Liver (tissue), 9 donors: ENCODE results near the gene BIRC5. TPM values are rescaled to one million over a fixed set of nuclear protein-coding genes. Genes with fewer than 3 reads are reported as not detected.

Source experiments
- DNase-seq: peaks from one replicate; pipeline ENCODE4 v3.0.0-alpha.2; 2017; ENCODE audit warnings: low spot score
- H3K27ac ChIP-seq, 2 donors: one replicate each; pipeline ENCODE4 v1.7.0; 2013; ENCODE audit warnings: inconsistent platforms in 2 of 2, low read length in 2 of 2, control low read depth in 1 of 2, low read depth in 1 of 2, mild to moderate bottlenecking in 1 of 2
- H3K27me3 ChIP-seq, 4 donors: one replicate each; pipeline versions ENCODE4 v1.6.1 to v1.7.0; 2013; ENCODE audit warnings: low read length in 3 of 4, inconsistent platforms in 1 of 4, mild to moderate bottlenecking in 1 of 4, moderate library complexity in 1 of 4; ENCODE audit not compliant: control insufficient read depth in 4 of 4, insufficient read depth in 4 of 4
- H3K36me3 ChIP-seq, 4 donors: one replicate each; pipeline versions ENCODE4 v1.6.1 to v1.7.0; 2013; ENCODE audit warnings: low read length in 3 of 4, mild to moderate bottlenecking in 3 of 4, low read depth in 1 of 4, moderate library complexity in 1 of 4; ENCODE audit not compliant: control insufficient read depth in 4 of 4, insufficient read depth in 3 of 4
- H3K4me1 ChIP-seq, 4 donors: one replicate each; pipeline versions ENCODE4 v1.6.1 to v1.7.0; 2013; ENCODE audit warnings: low read length in 3 of 4, mild to moderate bottlenecking in 3 of 4, moderate library complexity in 1 of 4; ENCODE audit not compliant: control insufficient read depth in 4 of 4, insufficient read depth in 4 of 4
- H3K4me3 ChIP-seq, 3 donors: one replicate each; pipeline versions ENCODE4 v1.6.1 to v1.7.0; 2013; ENCODE audit warnings: low read length in 3 of 3, control low read depth in 1 of 3, low read depth in 1 of 3, mild to moderate bottlenecking in 1 of 3
- H3K9ac ChIP-seq, 2 donors: one replicate each; pipeline ENCODE4 v1.7.0; 2013; ENCODE audit warnings: low read length in 2 of 2, mild to moderate bottlenecking in 2 of 2, moderate library complexity in 2 of 2, control low read depth in 1 of 2, low read depth in 1 of 2
- H3K9me3 ChIP-seq, 4 donors: one replicate each; pipeline versions ENCODE4 v1.6.1 to v1.7.0; 2013; ENCODE audit warnings: low read length in 3 of 4; ENCODE audit not compliant: control insufficient read depth in 4 of 4
- EGR1 ChIP-seq, 2 donors: IDR thresholded peaks; 2 replicates each; pipeline ENCODE4 v1.6.1; 2016 to 2018; ENCODE audit warnings: antibody characterized with exemption in 2 of 2, low read depth in 2 of 2
- FOXA1 ChIP-seq: IDR thresholded peaks from 2 replicates; pipeline ENCODE4 v1.6.1; 2016; ENCODE audit warnings: antibody characterized with exemption
- FOXA2 ChIP-seq: IDR thresholded peaks from 2 replicates; pipeline ENCODE4 v1.6.1; 2016; ENCODE audit warnings: antibody characterized with exemption
- GABPA ChIP-seq, 2 donors: IDR thresholded peaks in 1 of 2; conservative IDR thresholded peaks in 1 of 2; 2 replicates each; pipeline ENCODE4 v1.6.1; 2016; ENCODE audit warnings: antibody characterized with exemption in 2 of 2, mild to moderate bottlenecking in 1 of 2, moderate library complexity in 1 of 2
- HNF4A ChIP-seq, 2 donors: conservative IDR thresholded peaks; 2 replicates each; pipeline ENCODE4 v1.6.1; 2016; ENCODE audit warnings: antibody characterized with exemption in 2 of 2, mild to moderate bottlenecking in 2 of 2
- HNF4G ChIP-seq: IDR thresholded peaks from 2 replicates; pipeline ENCODE4 v1.6.1; 2016; ENCODE audit warnings: antibody characterized with exemption
- JUND ChIP-seq, 2 donors: IDR thresholded peaks; 2 replicates each; pipeline ENCODE4 v1.6.1; 2016; ENCODE audit warnings: antibody characterized with exemption in 2 of 2
- MAX ChIP-seq: IDR thresholded peaks from 2 replicates; pipeline ENCODE4 v1.6.1; 2016; ENCODE audit warnings: antibody characterized with exemption
- NR2F2 ChIP-seq: IDR thresholded peaks from 2 replicates; pipeline ENCODE4 v1.6.1; 2016; ENCODE audit warnings: antibody characterized with exemption
- RAD21 ChIP-seq, 2 donors: IDR thresholded peaks; 2 replicates each; pipeline ENCODE4 v1.6.1; 2016; ENCODE audit warnings: antibody characterized with exemption in 2 of 2, mild to moderate bottlenecking in 2 of 2
- RXRA ChIP-seq, 2 donors: IDR thresholded peaks; 2 replicates each; pipeline ENCODE4 v1.6.1; 2017 to 2018; ENCODE audit warnings: antibody characterized with exemption in 2 of 2, mild to moderate bottlenecking in 1 of 2
- SP1 ChIP-seq: IDR thresholded peaks from 2 replicates; pipeline ENCODE4 v1.6.1; 2018; ENCODE audit warnings: antibody characterized with exemption, mild to moderate bottlenecking
- TAF1 ChIP-seq: conservative IDR thresholded peaks from 2 replicates; pipeline ENCODE4 v1.6.1; 2016; ENCODE audit warnings: antibody characterized with exemption, mild to moderate bottlenecking
- YY1 ChIP-seq: IDR thresholded peaks from 2 replicates; pipeline ENCODE4 v1.6.1; 2016; ENCODE audit warnings: antibody characterized with exemption, mild to moderate bottlenecking
- ZBTB33 ChIP-seq: IDR thresholded peaks from 2 replicates; pipeline ENCODE4 v1.6.1; 2016; ENCODE audit warnings: antibody characterized with exemption
- WGBS: extraction: QIAGEN DNeasy Blood & Tissue Kit; methylation state at CpG from one replicate; pipeline ENCODE4 v1.1.7; 2013; 5-methylcytosine and 5-hydroxymethylcytosine counted together
- polyA plus RNA-seq, 2 donors: library from polyadenylated mRNA; stranded (reverse) in 1 of 2; unstranded in 1 of 2; fragments of 200-250 nt in 1 of 2; fragments of >200 nt in 1 of 2; fragmentation: Nextera tagmentation in 1 of 2; extraction: Ambion mirVana in 1 of 2; gene quantifications; one replicate each; pipeline versions ENCODE4 v1.2.1 to v1.2.3, GENCODE V29; 2013 to 2015
- total RNA-seq, 2 donors: library from RNA; depleted of rRNA; stranded (reverse); fragments of >200 nt; gene quantifications; one replicate each; pipeline ENCODE4 v1.2.3, GENCODE V29; 2014
- TF ChIP-seq, protein P1 (sequence below): fragments of 150-350 bp; IDR thresholded peaks from 2 replicates; pipeline ENCODE4 v1.5.1; 2017; ENCODE audit warnings: improper control_type of control experiment, low read depth, low read length; ENCODE audit not compliant: missing input control
- TF ChIP-seq, protein P2 (sequence below): IDR thresholded peaks from 2 replicates; pipeline ENCODE4 v1.6.1; 2016; ENCODE audit warnings: antibody characterized with exemption
- TF ChIP-seq, protein P3 (sequence below): IDR thresholded peaks from 2 replicates; pipeline ENCODE4 v1.6.1; 2016; ENCODE audit warnings: antibody characterized with exemption, mild to moderate bottlenecking
- donor health status: healthy.
- donor health status: healthy.
- donor health status: healthy.
- donor health status: healthy.
- donor health status: healthy.

Gene BIRC5
- total and polyA plus RNA-seq, 4 donors, result 0.42 to 73.2 (median 3.1) TPM

- no peak for DNase-seq
- no peaks in the 10 kb centered on the region for H3K36me3 ChIP-seq
- no peaks in the 10 kb centered on the region for H3K27me3 ChIP-seq
- peak overlapping the region in 1 of 2 donors; percentile 48 for H3K9ac ChIP-seq
- TF ChIP-seq FOXA2 (peak; percentile 42), HNF4A (conservative IDR thresholded peaks at IDR 0.05) (peak; percentile 75 to 82), JUND (IDR thresholded peaks at IDR 0.05) (peak in 1 of 2 donors; percentile 45), EGR1 (IDR thresholded peaks at IDR 0.05; ENCODE audit: low read depth in 2 of 2) (peak in 1 of 2 donors; percentile 88), FOXA1 (peak; percentile 54), NR2F2 (no peak), RXRA (IDR thresholded peaks at IDR 0.05) (peak; percentile 88 to 93), TAF1 (peak; percentile 93), SP1 (peak; percentile 96), YY1 (peak; percentile 60), RAD21 (IDR thresholded peaks at IDR 0.05) (peak in 1 of 2 donors; percentile 36), HNF4G (peak; percentile 4), ZBTB33 (peak; percentile 36), MAX (peak; percentile 83), GABPA (IDR thresholded peaks at IDR 0.05 in 1 of 2, conservative IDR thresholded peaks at IDR 0.05 in 1 of 2) (peak in 1 of 2 donors; percentile 33)
- TF ChIP-seq, protein P1, sequence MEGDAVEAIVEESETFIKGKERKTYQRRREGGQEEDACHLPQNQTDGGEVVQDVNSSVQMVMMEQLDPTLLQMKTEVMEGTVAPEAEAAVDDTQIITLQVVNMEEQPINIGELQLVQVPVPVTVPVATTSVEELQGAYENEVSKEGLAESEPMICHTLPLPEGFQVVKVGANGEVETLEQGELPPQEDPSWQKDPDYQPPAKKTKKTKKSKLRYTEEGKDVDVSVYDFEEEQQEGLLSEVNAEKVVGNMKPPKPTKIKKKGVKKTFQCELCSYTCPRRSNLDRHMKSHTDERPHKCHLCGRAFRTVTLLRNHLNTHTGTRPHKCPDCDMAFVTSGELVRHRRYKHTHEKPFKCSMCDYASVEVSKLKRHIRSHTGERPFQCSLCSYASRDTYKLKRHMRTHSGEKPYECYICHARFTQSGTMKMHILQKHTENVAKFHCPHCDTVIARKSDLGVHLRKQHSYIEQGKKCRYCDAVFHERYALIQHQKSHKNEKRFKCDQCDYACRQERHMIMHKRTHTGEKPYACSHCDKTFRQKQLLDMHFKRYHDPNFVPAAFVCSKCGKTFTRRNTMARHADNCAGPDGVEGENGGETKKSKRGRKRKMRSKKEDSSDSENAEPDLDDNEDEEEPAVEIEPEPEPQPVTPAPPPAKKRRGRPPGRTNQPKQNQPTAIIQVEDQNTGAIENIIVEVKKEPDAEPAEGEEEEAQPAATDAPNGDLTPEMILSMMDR, result no peak
- TF ChIP-seq, protein P2, sequence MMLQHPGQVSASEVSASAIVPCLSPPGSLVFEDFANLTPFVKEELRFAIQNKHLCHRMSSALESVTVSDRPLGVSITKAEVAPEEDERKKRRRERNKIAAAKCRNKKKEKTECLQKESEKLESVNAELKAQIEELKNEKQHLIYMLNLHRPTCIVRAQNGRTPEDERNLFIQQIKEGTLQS, result peak; percentile 50
- TF ChIP-seq, protein P3, sequence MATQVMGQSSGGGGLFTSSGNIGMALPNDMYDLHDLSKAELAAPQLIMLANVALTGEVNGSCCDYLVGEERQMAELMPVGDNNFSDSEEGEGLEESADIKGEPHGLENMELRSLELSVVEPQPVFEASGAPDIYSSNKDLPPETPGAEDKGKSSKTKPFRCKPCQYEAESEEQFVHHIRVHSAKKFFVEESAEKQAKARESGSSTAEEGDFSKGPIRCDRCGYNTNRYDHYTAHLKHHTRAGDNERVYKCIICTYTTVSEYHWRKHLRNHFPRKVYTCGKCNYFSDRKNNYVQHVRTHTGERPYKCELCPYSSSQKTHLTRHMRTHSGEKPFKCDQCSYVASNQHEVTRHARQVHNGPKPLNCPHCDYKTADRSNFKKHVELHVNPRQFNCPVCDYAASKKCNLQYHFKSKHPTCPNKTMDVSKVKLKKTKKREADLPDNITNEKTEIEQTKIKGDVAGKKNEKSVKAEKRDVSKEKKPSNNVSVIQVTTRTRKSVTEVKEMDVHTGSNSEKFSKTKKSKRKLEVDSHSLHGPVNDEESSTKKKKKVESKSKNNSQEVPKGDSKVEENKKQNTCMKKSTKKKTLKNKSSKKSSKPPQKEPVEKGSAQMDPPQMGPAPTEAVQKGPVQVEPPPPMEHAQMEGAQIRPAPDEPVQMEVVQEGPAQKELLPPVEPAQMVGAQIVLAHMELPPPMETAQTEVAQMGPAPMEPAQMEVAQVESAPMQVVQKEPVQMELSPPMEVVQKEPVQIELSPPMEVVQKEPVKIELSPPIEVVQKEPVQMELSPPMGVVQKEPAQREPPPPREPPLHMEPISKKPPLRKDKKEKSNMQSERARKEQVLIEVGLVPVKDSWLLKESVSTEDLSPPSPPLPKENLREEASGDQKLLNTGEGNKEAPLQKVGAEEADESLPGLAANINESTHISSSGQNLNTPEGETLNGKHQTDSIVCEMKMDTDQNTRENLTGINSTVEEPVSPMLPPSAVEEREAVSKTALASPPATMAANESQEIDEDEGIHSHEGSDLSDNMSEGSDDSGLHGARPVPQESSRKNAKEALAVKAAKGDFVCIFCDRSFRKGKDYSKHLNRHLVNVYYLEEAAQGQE, result peak; percentile 69
- peak overlapping the region; percentile 73 to 80 for H3K27ac ChIP-seq
- WGBS, result 32% methylated on average over 9 of the region's 9 CpGs
- H3K4me3 ChIP-seq, result peak overlapping the region in 2 of 3 donors; percentile 37 to 46
- H3K9me3 ChIP-seq, result no peaks in the 10 kb centered on the region
- peaks cover 13 to 45% (median 35%) of the 10 kb centered on the region in 4 donors for H3K4me1 ChIP-seq
Measured at GRCh38 chr17:78184868-78185267, 29.2 kb upstream of the BIRC5 start.
